AG09319 (cell line): ENCODE measurements around the gene MEOX1.
A peak's percentile ranks its signal among the peaks of the same experiment; 100 is the strongest.

ENCODE experiments used
- DNase-seq: peaks from one replicate; pipeline ENCODE4 v3.0.0-alpha.2; 2010; ENCODE audit warnings: low read depth; ENCODE audit errors: extremely low read depth
- CTCF ChIP-seq: IDR thresholded peaks from 2 replicates; pipeline ENCODE4 v1.5.1; 2011; ENCODE audit warnings: low read depth, mild to moderate bottlenecking, inconsistent platforms, low read length, moderate library complexity

Gene MEOX1

GRCh38 chr17:43680461-43680860 is 18.7 kb upstream of the MEOX1 start:
- no peak for TF ChIP-seq CTCF
- DNase-seq: no peak

DNA sequence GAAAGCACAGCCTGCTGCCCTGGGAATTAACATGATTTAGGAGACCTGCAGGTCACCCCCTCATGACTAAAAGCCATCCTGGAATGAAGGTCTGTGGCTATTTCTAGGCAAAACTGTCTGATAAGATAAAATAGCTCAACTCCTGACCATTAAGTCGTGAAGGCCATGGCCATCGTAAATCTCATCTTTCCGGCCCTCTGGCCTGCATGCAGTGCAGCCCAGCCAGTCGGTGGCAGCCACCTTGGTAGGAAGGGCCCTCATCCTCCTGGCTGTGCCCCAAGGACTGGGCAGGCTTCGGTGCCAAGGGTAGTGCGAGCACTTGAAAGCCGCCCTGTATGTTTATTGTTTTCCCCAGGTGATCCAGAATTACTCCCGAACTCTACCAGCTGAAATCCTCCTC is 18.2 kb upstream of the MEOX1 start:
- no peak for DNase-seq
- TF ChIP-seq CTCF: no peak

GRCh38 chr17:43679401-43679800 is 17.7 kb upstream of the MEOX1 start:
- TF ChIP-seq CTCF: no peak
- no peak for DNase-seq

DNA sequence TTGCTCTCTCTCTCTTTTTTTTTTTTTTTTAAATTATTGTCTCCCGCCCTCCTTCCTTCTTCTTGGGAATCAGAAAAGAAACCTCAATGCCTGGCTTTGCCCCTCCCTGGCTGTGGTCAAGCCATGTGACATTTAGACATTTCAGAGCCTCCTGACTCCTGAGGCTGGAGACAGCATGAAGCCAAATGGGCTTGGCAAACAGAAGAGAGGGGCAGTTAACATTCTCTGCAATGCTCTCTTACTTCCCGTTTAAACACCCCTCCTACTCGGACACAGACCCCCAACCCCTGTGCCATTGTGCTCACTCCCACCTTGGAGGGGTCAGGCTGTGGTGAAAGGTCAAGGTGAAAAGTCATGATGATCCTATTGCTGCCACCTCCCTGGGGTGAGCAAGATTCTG is 14.7 kb upstream of the MEOX1 start:
- no peak for DNase-seq
- TF ChIP-seq CTCF: no peak

- no peak for DNase-seq
- no peak for TF ChIP-seq CTCF
Measured at GRCh38 chr17:43674394-43674793, 12.7 kb upstream of the MEOX1 start.

- peak; percentile 98 for TF ChIP-seq CTCF
- DNase-seq: no peak
Measured at GRCh38 chr17:43673516-43674323, 12.0 kb upstream of the MEOX1 start.

DNA sequence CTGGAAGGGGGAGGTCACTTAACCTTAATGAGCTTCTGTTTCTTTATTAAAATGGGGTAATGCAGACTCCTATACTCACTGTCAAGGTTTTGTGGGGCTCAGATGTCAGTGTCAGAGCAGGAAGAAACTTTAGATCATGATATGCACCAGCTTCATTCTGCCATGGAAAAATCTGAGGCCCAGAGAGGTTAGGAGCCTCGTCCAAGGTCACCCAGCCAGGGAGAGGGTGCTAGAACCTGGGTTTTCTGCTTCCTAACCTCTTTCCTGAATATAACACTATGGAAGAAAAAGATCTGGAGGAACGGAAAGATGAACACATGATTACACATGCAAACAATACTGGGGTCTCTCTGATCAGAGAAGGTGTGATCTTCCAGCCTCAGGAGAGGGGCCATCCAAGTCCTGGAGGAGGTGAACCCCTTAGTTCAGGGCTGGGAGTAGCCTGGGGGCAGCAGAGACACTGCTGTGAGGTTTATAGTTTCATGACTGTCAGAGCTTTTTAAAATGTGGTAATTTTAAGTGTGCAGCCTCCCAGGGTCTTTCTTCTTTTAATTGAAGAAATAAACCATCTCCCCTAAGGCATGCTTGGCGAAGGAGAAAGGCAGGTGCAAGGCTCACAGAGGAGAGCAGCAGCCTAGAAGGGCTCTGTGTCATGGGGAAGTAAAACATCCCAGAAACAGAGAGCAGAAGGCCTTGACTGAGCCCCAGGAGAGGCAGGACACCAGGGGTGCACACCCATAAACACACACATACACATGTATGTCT is 10.2 kb upstream of the MEOX1 start:
- no peak for TF ChIP-seq CTCF
- no peak for DNase-seq
